HCT116 (cell line): ENCODE data around the gene KCNH3. TPM values are rescaled to one million over a fixed set of nuclear protein-coding genes. Genes with fewer than 3 reads are reported as not detected.

Experiments
- ATAC-seq: fragments of 200-7000 bp; cut with Tn5 transposase; 2 replicates; pipeline ENCODE4 v1.9.1; 2020; ENCODE audit warnings: mild to moderate bottlenecking, moderate library complexity
- BruUV-seq: library from RNA; stranded (reverse); fragments of 400-500 nt; replicated peaks from 2 replicates; lab custom pipeline; 2021; lab: Mats Ljungman, UMichigan
- CTCF ChIA-PET: fragments of 300-600 bp; sonication (Branson Sonifier 250); formaldehyde crosslinking; loops from one replicate; lab custom pipeline; 2021; ENCODE audit warnings: antibody characterized with exemption; lab: Charles Lee
- POLR2A ChIA-PET: fragments of 300-600, 350-600 bp; sonication (Branson Sonifier 250); formaldehyde crosslinking; loops from one replicate; lab custom pipeline; 2021; ENCODE audit warnings: antibody characterized with exemption; lab: Charles Lee
- RAD21 ChIA-PET, 2 experiments: fragments of 300-600 bp; sonication (Branson Sonifier 250); formaldehyde crosslinking; loops; one replicate each; lab custom pipeline; 2023; ENCODE audit warnings: low total read pairs in 2 of 2; ENCODE audit not compliant: uncharacterized antibody in 2 of 2, unreplicated experiment in 2 of 2, low non-redundant PET in 1 of 2; lab: Charles Lee
- DNase-seq: peaks from one replicate; pipeline ENCODE4 v3.0.0-alpha.2; 2010; ENCODE audit warnings: low read depth, low spot score
- H2AFZ ChIP-seq: fragments of 200-600 bp; shearing (Covaris generic), sonication (generic); 2 replicates; pipeline ENCODE4 v1.6.1; 2017; ENCODE audit warnings: low read depth, mixed run types, mixed read lengths, antibody characterized with exemption, low read length; ENCODE audit not compliant: poor library complexity, severe bottlenecking
- H3K27ac ChIP-seq: 2 replicates; pipeline ENCODE4 v1.5.1; 2012; ENCODE audit warnings: low read depth, low read length
- H3K27me3 ChIP-seq: fragments of 200-600 bp; sonication (generic); 2 replicates; pipeline ENCODE4 v1.6.1; 2016; ENCODE audit warnings: mixed run types, low read length, mixed read lengths; ENCODE audit not compliant: insufficient read depth
- H3K36me3 ChIP-seq, 2 experiments: fragments of 200-500 bp in 1 of 2; fragments of 200-600 bp in 1 of 2; sonication (Bioruptor generic) in 1 of 2; sonication (generic) in 1 of 2; 2 replicates each; pipeline versions ENCODE4 v1.5.1 to v1.6.1; 2014 to 2016; ENCODE audit warnings: low read length in 2 of 2, inconsistent platforms in 1 of 2, mixed read lengths in 1 of 2, mixed run types in 1 of 2; ENCODE audit not compliant: insufficient read depth in 2 of 2, control insufficient read depth in 1 of 2
- H3K4me1 ChIP-seq, 2 experiments: fragments of 200-600 bp in 1 of 2; sonication (generic) in 1 of 2; 2 replicates each; pipeline versions ENCODE4 v1.5.1 to v1.6.1; 2012 to 2017; ENCODE audit warnings: low read length in 2 of 2, inconsistent platforms in 1 of 2, mild to moderate bottlenecking in 1 of 2, mixed read lengths in 1 of 2, mixed run types in 1 of 2, moderate library complexity in 1 of 2; ENCODE audit not compliant: insufficient read depth in 2 of 2, control insufficient read depth in 1 of 2
- H3K4me2 ChIP-seq: fragments of 200-600 bp; sonication (generic); 2 replicates; pipeline ENCODE4 v1.6.1; 2017; ENCODE audit warnings: mixed run types, low read length, mixed read lengths
- H3K4me3 ChIP-seq, 2 experiments: fragments of 200-600 bp in 1 of 2; sonication (generic) in 1 of 2; replicated peaks in 1 of 2; 2 replicates each; pipeline ENCODE4 v1.5.1; 2011 to 2016; ENCODE audit warnings: low read length in 2 of 2, control low read depth in 1 of 2, low read depth in 1 of 2, mild to moderate bottlenecking in 1 of 2, mixed read lengths in 1 of 2, mixed run types in 1 of 2
- H3K79me2 ChIP-seq: fragments of 200-600 bp; sonication (generic); 2 replicates; pipeline ENCODE4 v1.6.1; 2017; ENCODE audit warnings: mild to moderate bottlenecking, mixed run types, low read length, moderate library complexity, mixed read lengths; ENCODE audit not compliant: insufficient read depth
- H3K9ac ChIP-seq: fragments of 200-600 bp; sonication (generic); 2 replicates; pipeline ENCODE4 v1.6.1; 2016; ENCODE audit warnings: low read length, mixed read lengths
- H3K9me2 ChIP-seq: fragments of 200-600 bp; sonication (generic), shearing (Covaris generic); 2 replicates; pipeline ENCODE4 v1.6.1; 2017; ENCODE audit warnings: mixed run types, mild to moderate bottlenecking, moderate library complexity; ENCODE audit not compliant: insufficient read depth
- H3K9me3 ChIP-seq, 2 experiments: fragments of 200-500 bp in 1 of 2; fragments of 200-600 bp in 1 of 2; sonication (Bioruptor generic) in 1 of 2; sonication (generic) in 1 of 2; 2 replicates each; pipeline ENCODE4 v1.6.1; 2014 to 2017; ENCODE audit warnings: low read length in 2 of 2, mixed read lengths in 2 of 2, inconsistent platforms in 1 of 2, low read depth in 1 of 2, mild to moderate bottlenecking in 1 of 2, mixed run types in 1 of 2, moderate library complexity in 1 of 2; ENCODE audit not compliant: control insufficient read depth in 1 of 2, insufficient read depth in 1 of 2
- H4K20me1 ChIP-seq: fragments of 200-600 bp; sonication (generic), shearing (Covaris generic); 2 replicates; pipeline ENCODE4 v1.6.1; 2017; ENCODE audit warnings: mixed run types, mild to moderate bottlenecking, moderate library complexity; ENCODE audit not compliant: insufficient read depth
- CBX3 ChIP-seq: IDR thresholded peaks from 2 replicates; pipeline ENCODE4 v1.6.1; 2012; ENCODE audit warnings: low read depth
- CEBPB ChIP-seq: IDR thresholded peaks from 2 replicates; pipeline ENCODE4 v1.6.1; 2012; ENCODE audit warnings: low read depth
- EGR1 ChIP-seq: IDR thresholded peaks from 2 replicates; pipeline ENCODE4 v1.6.1; 2012; ENCODE audit warnings: low read depth
- ELF1 ChIP-seq: IDR thresholded peaks from 2 replicates; pipeline ENCODE4 v1.6.1; 2012; ENCODE audit warnings: low read depth, borderline replicate concordance
- EZH2phosphoT487 ChIP-seq: fragments of 200-600 bp; IDR thresholded peaks from 2 replicates; pipeline ENCODE4 v1.6.1; 2018; ENCODE audit warnings: antibody characterized with exemption, borderline replicate concordance
- JUND ChIP-seq: IDR thresholded peaks from 2 replicates; pipeline ENCODE4 v1.6.1; 2012
- MAX ChIP-seq: IDR thresholded peaks from 2 replicates; pipeline ENCODE4 v1.6.1; 2012
- POLR2AphosphoS5 ChIP-seq: IDR thresholded peaks from 2 replicates; pipeline ENCODE4 v1.6.1; 2011; ENCODE audit warnings: mild to moderate bottlenecking, low read depth, low read length, moderate library complexity
- RAD21 ChIP-seq: IDR thresholded peaks from 2 replicates; pipeline ENCODE4 v1.6.1; 2012; ENCODE audit warnings: low read depth, mild to moderate bottlenecking
- SIN3A ChIP-seq: IDR thresholded peaks from 2 replicates; pipeline ENCODE4 v1.6.1; 2012; ENCODE audit warnings: low read depth
- SRF ChIP-seq: IDR thresholded peaks from 2 replicates; pipeline ENCODE4 v1.6.1; 2012; ENCODE audit warnings: low read depth
- TCF7L2 ChIP-seq: IDR thresholded peaks from 2 replicates; pipeline ENCODE4 v1.7.0; 2011; ENCODE audit warnings: borderline replicate concordance, inconsistent platforms; ENCODE audit not compliant: insufficient read depth, insufficient read length; ENCODE audit errors: extremely low read depth
- YY1 ChIP-seq: IDR thresholded peaks from 2 replicates; pipeline ENCODE4 v1.6.1; 2011; ENCODE audit warnings: low read length, low read depth, moderate library complexity, mild to moderate bottlenecking; ENCODE audit not compliant: insufficient replicate concordance; ENCODE audit errors: extremely low read depth
- ZBTB33 ChIP-seq: IDR thresholded peaks from 2 replicates; pipeline ENCODE4 v1.6.1; 2011; ENCODE audit warnings: mild to moderate bottlenecking, low read length, moderate library complexity; ENCODE audit not compliant: insufficient replicate concordance; ENCODE audit errors: extremely low read depth
- intact Hi-C: fragments of 100-400 bp; cut with micrococcal nuclease; formaldehyde crosslinking; loops from 2 replicates; pipeline ENCODE4 v1.10.0; 2022
- total RNA-seq: library from RNA; stranded (reverse); gene quantifications from one replicate; pipeline ENCODE4 v1.2.1, GENCODE V29; 2021; ENCODE audit not compliant: unreplicated experiment
- TF ChIP-seq, protein P1 (sequence below): IDR thresholded peaks from 2 replicates; pipeline ENCODE4 v1.6.1; 2012
- TF ChIP-seq, protein P2 (sequence below): IDR thresholded peaks from 2 replicates; pipeline ENCODE4 v1.6.1; 2012; ENCODE audit warnings: low read depth

Gene KCNH3
- total RNA-seq, 1 experiment from 2014 or later: 35.3 TPM

DNA sequence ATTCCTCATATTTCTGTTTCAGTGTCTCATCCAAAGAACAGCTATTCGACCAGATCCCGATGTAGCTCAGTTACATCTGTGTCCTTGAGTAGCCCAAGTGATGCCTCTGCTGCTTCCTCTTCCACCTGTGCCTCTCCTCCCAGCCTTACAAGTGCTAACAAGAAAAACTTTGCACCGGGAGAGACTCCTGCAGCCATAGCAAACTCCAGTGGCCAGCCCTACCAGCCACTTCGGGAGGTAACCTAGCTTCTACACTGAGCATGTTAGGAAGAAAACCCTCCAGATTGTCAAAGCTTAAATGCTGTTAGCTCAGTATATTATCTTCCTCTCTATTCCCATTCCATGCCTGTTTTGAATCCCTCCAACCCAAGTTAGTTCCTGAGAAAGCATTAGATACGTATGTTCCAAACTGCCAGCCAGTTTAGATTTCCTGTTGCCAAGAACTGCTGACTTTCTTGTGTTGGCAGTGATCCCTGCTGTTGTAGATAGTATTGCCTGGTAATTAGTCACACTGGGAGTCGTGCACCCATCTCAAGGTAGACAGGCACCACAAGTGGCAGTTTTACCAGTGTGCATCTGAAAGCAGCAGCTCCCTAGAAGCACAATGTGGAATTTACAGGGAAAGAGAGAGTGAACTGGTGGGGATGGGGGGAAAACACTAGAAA lies 14.0 kb upstream of the KCNH3 start:
- H3K4me3 ChIP-seq: no peak overlapping the region
- no peaks in the 10 kb centered on the region for H3K27me3 ChIP-seq
- no peak overlapping the region for H3K27ac ChIP-seq
- ATAC-seq: no peak
- BruUV-seq: no TSS peak
- H3K36me3 ChIP-seq: peaks cover 41 to 43% of the 10 kb centered on the region in 2 experiments
- H2AFZ ChIP-seq: no peak overlapping the region
- no peaks in the 10 kb centered on the region for H3K9me2 ChIP-seq
- H4K20me1 ChIP-seq: no peaks in the 10 kb centered on the region
- no peaks in the 10 kb centered on the region for H3K9me3 ChIP-seq
- ChIA-PET POLR2A (interaction anchor here (0.7 kb wide), 1 partner anchor 11 kb away, joined by 3 read pairs; no protein-coding TSS in a partner anchor), RAD21 (no interaction called here), CTCF (interaction anchor here (1.1 to 2.4 kb wide), 2 partner anchors 11 to 55 kb away, joined by 3 to 6 read pairs; no protein-coding TSS in a partner anchor)
- H3K4me2 ChIP-seq: no peak overlapping the region
- H3K9ac ChIP-seq: no peak overlapping the region
- no peak for TF ChIP-seq EZH2phosphoT487
- no peak for TF ChIP-seq JUND
- no peak for TF ChIP-seq CEBPB
- TF ChIP-seq, protein P1, sequence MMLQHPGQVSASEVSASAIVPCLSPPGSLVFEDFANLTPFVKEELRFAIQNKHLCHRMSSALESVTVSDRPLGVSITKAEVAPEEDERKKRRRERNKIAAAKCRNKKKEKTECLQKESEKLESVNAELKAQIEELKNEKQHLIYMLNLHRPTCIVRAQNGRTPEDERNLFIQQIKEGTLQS: no peak
- no peak for TF ChIP-seq SRF
- TF ChIP-seq, protein P2, sequence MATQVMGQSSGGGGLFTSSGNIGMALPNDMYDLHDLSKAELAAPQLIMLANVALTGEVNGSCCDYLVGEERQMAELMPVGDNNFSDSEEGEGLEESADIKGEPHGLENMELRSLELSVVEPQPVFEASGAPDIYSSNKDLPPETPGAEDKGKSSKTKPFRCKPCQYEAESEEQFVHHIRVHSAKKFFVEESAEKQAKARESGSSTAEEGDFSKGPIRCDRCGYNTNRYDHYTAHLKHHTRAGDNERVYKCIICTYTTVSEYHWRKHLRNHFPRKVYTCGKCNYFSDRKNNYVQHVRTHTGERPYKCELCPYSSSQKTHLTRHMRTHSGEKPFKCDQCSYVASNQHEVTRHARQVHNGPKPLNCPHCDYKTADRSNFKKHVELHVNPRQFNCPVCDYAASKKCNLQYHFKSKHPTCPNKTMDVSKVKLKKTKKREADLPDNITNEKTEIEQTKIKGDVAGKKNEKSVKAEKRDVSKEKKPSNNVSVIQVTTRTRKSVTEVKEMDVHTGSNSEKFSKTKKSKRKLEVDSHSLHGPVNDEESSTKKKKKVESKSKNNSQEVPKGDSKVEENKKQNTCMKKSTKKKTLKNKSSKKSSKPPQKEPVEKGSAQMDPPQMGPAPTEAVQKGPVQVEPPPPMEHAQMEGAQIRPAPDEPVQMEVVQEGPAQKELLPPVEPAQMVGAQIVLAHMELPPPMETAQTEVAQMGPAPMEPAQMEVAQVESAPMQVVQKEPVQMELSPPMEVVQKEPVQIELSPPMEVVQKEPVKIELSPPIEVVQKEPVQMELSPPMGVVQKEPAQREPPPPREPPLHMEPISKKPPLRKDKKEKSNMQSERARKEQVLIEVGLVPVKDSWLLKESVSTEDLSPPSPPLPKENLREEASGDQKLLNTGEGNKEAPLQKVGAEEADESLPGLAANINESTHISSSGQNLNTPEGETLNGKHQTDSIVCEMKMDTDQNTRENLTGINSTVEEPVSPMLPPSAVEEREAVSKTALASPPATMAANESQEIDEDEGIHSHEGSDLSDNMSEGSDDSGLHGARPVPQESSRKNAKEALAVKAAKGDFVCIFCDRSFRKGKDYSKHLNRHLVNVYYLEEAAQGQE: no peak
- no peak for TF ChIP-seq MAX
- no peak for TF ChIP-seq SIN3A
- TF ChIP-seq RAD21: no peak
- no peak for TF ChIP-seq POLR2AphosphoS5
- TF ChIP-seq YY1: no peak
- no peak for TF ChIP-seq ELF1
- no peak for TF ChIP-seq CBX3
- TF ChIP-seq ZBTB33: no peak
- TF ChIP-seq TCF7L2: no peak
- TF ChIP-seq EGR1: no peak
- H3K4me1 ChIP-seq: peaks cover 0 to 5% of the 10 kb centered on the region in 2 experiments; a peak in 2 of 4 replicates
- no peak for DNase-seq
- intact Hi-C loops: no loop called here
- no peaks in the 10 kb centered on the region for H3K79me2 ChIP-seq
